OCI-LY7 (cell line): ENCODE measurements around the gene NDUFS3. TPM values are rescaled to one million over a fixed set of nuclear protein-coding genes. Genes with fewer than 3 reads are reported as not detected.

Experiments
- BruUV-seq: library from RNA; stranded (reverse); fragments of 400-500 nt; replicated peaks from 2 replicates; lab custom pipeline; 2021; lab: Mats Ljungman, UMichigan
- CTCF ChIA-PET: fragments of 300-600 bp; sonication (Branson Sonifier 250); formaldehyde crosslinking; loops from one replicate; lab custom pipeline; 2022; ENCODE audit warnings: antibody characterized with exemption; ENCODE audit not compliant: unreplicated experiment; lab: Charles Lee
- POLR2A ChIA-PET: fragments of 300-600 bp; sonication (Branson Sonifier 250); formaldehyde crosslinking; loops from one replicate; lab custom pipeline; 2022; ENCODE audit warnings: antibody characterized with exemption; lab: Charles Lee
- DNase-seq: peaks from one replicate; pipeline ENCODE4 v3.0.0-alpha.2; 2015; ENCODE audit warnings: low spot score
- H2AFZ ChIP-seq: fragments of 200-600 bp; sonication (generic), shearing (Covaris generic); 2 replicates; pipeline ENCODE4 v1.6.1; 2014; ENCODE audit warnings: mild to moderate bottlenecking, antibody characterized with exemption, low read length, moderate library complexity
- H3K27ac ChIP-seq: fragments of 200-600 bp; sonication (generic); 2 replicates; pipeline ENCODE4 v1.5.1; 2014; ENCODE audit warnings: mixed run types, low read depth, mild to moderate bottlenecking, moderate library complexity, low read length, inconsistent platforms; ENCODE audit not compliant: poor library complexity, severe bottlenecking
- H3K36me3 ChIP-seq: fragments of 200-600 bp; sonication (generic); 2 replicates; pipeline ENCODE4 v1.6.1; 2014; ENCODE audit warnings: mild to moderate bottlenecking, antibody characterized with exemption, low read length, moderate library complexity, mixed read lengths; ENCODE audit not compliant: insufficient read depth
- H3K4me1 ChIP-seq: fragments of 200-600 bp; sonication (generic); 2 replicates; pipeline ENCODE4 v1.5.1; 2014; ENCODE audit warnings: mild to moderate bottlenecking, low read length; ENCODE audit not compliant: insufficient read depth, poor library complexity, severe bottlenecking
- H3K4me2 ChIP-seq: fragments of 200-600 bp; sonication (generic); 2 replicates; pipeline ENCODE4 v1.6.1; 2014; ENCODE audit warnings: mild to moderate bottlenecking, low read length
- H3K4me3 ChIP-seq: fragments of 200-600 bp; sonication (generic); 2 replicates; pipeline ENCODE4 v1.5.1; 2014; ENCODE audit warnings: mild to moderate bottlenecking, low read depth, low read length; ENCODE audit not compliant: poor library complexity, severe bottlenecking
- H3K79me2 ChIP-seq: fragments of 200-600 bp; sonication (generic); 2 replicates; pipeline ENCODE4 v1.6.1; 2016; ENCODE audit warnings: low read depth, mild to moderate bottlenecking, low read length, moderate library complexity, mixed read lengths; ENCODE audit not compliant: insufficient read depth
- H3K9me2 ChIP-seq: fragments of 200-600 bp; sonication (generic); 2 replicates; pipeline ENCODE4 v1.6.1; 2016; ENCODE audit warnings: mild to moderate bottlenecking, low read length, mixed read lengths; ENCODE audit not compliant: insufficient read depth
- H3K9me3 ChIP-seq: fragments of 200-600 bp; sonication (generic); 2 replicates; pipeline ENCODE4 v1.6.1; 2014; ENCODE audit warnings: mild to moderate bottlenecking, mixed run types, low read length, mixed read lengths
- H4K20me1 ChIP-seq: fragments of 200-600 bp; sonication (generic); 2 replicates; pipeline ENCODE4 v1.6.1; 2014; ENCODE audit warnings: mild to moderate bottlenecking, antibody characterized with exemption, low read length, moderate library complexity, mixed read lengths; ENCODE audit not compliant: insufficient read depth
- CTCF ChIP-seq: fragments of 200-600 bp; sonication (generic); conservative IDR thresholded peaks from 2 replicates; pipeline ENCODE4 v1.5.1; 2014; ENCODE audit warnings: mild to moderate bottlenecking, antibody characterized with exemption, low read length, moderate library complexity, mixed read lengths
- EZH2phosphoT487 ChIP-seq: fragments of 200-600 bp; sonication (generic); IDR thresholded peaks from 2 replicates; pipeline ENCODE4 v1.6.1; 2018; ENCODE audit warnings: low read depth, borderline replicate concordance, mild to moderate bottlenecking, mixed run types, antibody characterized with exemption, low read length, moderate library complexity, mixed read lengths
- intact Hi-C: fragments of 100-400 bp; cut with micrococcal nuclease; formaldehyde crosslinking; loops from one replicate; pipeline ENCODE4 v1.10.0; 2022; ENCODE audit not compliant: unreplicated experiment
- total RNA-seq, 2 experiments: library from RNA; depleted of rRNA in 1 of 2; stranded (reverse); fragments of >200 nt in 1 of 2; shearing (Covaris generic) in 1 of 2; gene quantifications; 2 replicates each; pipeline ENCODE4 v1.2.3, GENCODE V29; 2014 to 2022

The NDUFS3 gene
- total RNA-seq, 2 experiments from 2014 or later, result 73.9 to 135 TPM

DNA sequence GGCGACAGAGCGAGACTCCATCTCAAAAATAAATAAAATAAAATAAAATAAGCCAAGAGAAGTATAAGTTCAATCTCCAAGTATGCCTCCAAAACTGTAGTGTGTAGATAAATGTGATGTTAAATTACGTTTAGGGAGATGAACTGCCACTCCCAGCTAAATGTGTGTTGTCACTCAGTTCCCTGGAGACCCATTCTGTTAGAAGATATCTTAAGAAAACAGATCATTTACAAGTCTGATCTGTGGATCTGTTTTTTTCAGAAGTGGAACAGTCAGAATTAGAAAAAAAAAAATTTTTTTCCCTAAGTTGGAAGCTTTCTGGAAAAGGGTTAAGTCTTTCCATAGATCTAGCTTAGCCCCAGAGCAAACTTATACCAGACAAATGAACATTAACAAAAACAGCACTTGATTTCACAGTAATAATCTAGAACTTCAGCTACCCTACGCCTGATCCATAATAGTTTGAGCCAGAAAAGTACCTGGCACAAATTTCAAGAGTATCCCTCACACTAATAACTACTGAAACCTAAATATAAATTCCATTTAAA is 44.1 kb upstream of the NDUFS3 start:
- no TSS peak for BruUV-seq
- H3K79me2 ChIP-seq, result peaks cover 99% of the 10 kb centered on the region
- H3K36me3 ChIP-seq, result peaks cover 61% of the 10 kb centered on the region
- intact Hi-C loops, result no loop called here
- no peak overlapping the region for H3K27ac ChIP-seq
- no peaks in the 10 kb centered on the region for H3K9me2 ChIP-seq
- no peak overlapping the region for H3K4me2 ChIP-seq
- H3K9me3 ChIP-seq, result no peaks in the 10 kb centered on the region
- TF ChIP-seq CTCF (no peak), EZH2phosphoT487 (no peak)
- no peak overlapping the region for H3K4me3 ChIP-seq
- DNase-seq, result no peak
- ChIA-PET POLR2A (interaction anchor here (0.5 to 1.8 kb wide), 6 partner anchors 11 to 82 kb away, joined by 3 to 6 read pairs (median 4); partner anchors contain the start of gene NDUFS3), CTCF (interaction anchor here (1.1 kb wide), 1 partner anchor 19 kb away, joined by 4 read pairs; no protein-coding TSS in a partner anchor)
- H2AFZ ChIP-seq, result no peak overlapping the region
- H4K20me1 ChIP-seq, result peaks cover 23% of the 10 kb centered on the region; the same call in 1 of the 2 replicates
- H3K4me1 ChIP-seq, result no peaks in the 10 kb centered on the region

DNA sequence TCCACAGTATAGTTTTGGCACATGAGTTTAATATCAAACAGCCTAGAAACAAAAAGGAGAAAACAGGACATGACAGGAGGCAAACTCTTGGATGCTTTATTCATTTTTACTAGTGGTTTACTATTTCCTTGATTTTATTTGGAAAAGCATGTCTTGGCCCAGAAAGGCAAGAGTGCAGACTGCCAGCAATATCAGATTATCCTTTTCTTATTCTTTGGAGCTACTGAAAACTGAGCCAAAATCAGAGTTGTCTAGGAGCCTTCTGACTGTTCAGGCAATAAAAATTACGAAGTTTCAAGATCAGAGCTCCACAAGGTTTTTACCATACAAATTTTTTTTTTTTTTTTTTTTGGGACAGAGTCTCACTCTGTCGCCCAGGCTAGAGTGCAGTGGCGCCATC is 42.0 kb upstream of the NDUFS3 start:
- Histone ChIP-seq H3K27ac (no peak overlapping the region), H2AFZ (no peak overlapping the region), H4K20me1 (peaks cover 15% of the 10 kb centered on the region; the same call in 1 of the 2 replicates), H3K4me2 (no peak overlapping the region), H3K79me2 (peaks cover 99% of the 10 kb centered on the region), H3K4me3 (no peak overlapping the region), H3K9me2 (no peaks in the 10 kb centered on the region), H3K9me3 (no peaks in the 10 kb centered on the region), H3K4me1 (no peaks in the 10 kb centered on the region), H3K36me3 (peaks cover 69% of the 10 kb centered on the region)
- no TSS peak for BruUV-seq
- TF ChIP-seq CTCF (0 out of 2 replicates have a peak, but pooled peaks have one; percentile 28), EZH2phosphoT487 (no peak)
- ChIA-PET POLR2A (interaction anchor here (0.6 to 1.6 kb wide), 7 partner anchors 9 to 27 kb away, joined by 3 to 5 read pairs (median 4); partner anchors contain the start of gene CELF1), CTCF (no interaction called here)
- DNase-seq, result no peak
- intact Hi-C loops, result no loop called here
